ENCODE measurements around the gene NRM. TPM values are rescaled to one million over a fixed set of nuclear protein-coding genes. Genes with fewer than 3 reads are reported as not detected.

The NRM gene
- total RNA-seq, 1 donor from 2014 or later, result 35.5 TPM

DNA sequence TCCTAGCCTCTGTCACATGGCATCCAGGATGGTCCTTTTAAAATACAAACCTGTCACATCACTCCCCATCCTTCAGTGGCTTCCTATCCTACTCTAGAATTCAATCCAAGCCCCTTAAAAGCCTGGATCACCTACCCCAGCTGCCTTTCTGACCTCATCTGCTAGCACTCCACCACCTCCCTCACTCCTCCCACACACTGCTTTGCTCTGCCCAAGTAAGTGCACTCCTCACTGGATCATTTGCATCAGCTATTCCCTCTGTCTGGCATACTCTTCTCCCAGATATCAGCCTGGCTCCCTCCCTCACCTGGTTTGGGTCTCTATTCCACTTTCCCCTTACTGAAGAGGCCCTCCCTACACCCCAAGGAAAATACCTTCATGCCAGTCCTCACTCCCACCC, 33.3 kb downstream of the NRM start:
- Mint-ChIP-seq H3K27ac (no peak overlapping the region), H3K4me3 (ENCODE audit: low read depth) (no peak overlapping the region), H3K27me3 (no peaks in the 10 kb centered on the region), H3K9me3 (ENCODE audit: low read depth) (no peaks in the 10 kb centered on the region), H3K4me1 (ENCODE audit: low read depth) (no peaks in the 10 kb centered on the region), H3K36me3 (ENCODE audit: insufficient read depth) (peaks cover 24% of the 10 kb centered on the region)
- no peak for DNase-seq (ENCODE audit: low spot score, unreplicated experiment)
- TF ChIP-seq, protein P1, sequence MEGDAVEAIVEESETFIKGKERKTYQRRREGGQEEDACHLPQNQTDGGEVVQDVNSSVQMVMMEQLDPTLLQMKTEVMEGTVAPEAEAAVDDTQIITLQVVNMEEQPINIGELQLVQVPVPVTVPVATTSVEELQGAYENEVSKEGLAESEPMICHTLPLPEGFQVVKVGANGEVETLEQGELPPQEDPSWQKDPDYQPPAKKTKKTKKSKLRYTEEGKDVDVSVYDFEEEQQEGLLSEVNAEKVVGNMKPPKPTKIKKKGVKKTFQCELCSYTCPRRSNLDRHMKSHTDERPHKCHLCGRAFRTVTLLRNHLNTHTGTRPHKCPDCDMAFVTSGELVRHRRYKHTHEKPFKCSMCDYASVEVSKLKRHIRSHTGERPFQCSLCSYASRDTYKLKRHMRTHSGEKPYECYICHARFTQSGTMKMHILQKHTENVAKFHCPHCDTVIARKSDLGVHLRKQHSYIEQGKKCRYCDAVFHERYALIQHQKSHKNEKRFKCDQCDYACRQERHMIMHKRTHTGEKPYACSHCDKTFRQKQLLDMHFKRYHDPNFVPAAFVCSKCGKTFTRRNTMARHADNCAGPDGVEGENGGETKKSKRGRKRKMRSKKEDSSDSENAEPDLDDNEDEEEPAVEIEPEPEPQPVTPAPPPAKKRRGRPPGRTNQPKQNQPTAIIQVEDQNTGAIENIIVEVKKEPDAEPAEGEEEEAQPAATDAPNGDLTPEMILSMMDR (IDR thresholded peaks at IDR 0.05; ENCODE audit: unreplicated experiment), result no peak

DNA sequence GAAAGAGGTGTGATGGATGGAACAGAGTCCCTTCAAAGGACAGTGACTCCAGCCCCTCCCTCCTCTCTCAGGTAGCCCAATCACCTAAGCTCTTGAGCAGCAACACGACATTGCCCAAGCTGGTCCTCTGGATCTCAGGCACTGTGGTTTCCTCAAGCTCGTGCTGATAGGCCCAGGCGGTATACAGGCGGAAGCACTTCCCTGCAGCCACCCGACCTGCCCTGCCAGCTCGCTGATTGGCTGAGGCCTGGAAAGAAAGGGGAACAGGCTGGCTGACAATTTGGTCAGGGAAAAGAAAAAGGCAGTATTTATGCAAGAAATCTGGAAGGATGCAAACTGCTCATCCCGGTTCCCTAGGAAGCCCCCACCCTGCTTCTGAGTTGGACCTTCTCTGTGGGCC, 34.3 kb downstream of the NRM start:
- H3K4me3 Mint-ChIP-seq (ENCODE audit: low read depth), result no peak overlapping the region
- H3K4me1 Mint-ChIP-seq (ENCODE audit: low read depth), result no peaks in the 10 kb centered on the region
- DNase-seq (ENCODE audit: low spot score, unreplicated experiment), result no peak
- H3K27ac Mint-ChIP-seq, result no peak overlapping the region
- TF ChIP-seq, protein P1 (IDR thresholded peaks at IDR 0.05; ENCODE audit: unreplicated experiment), result no peak
- H3K9me3 Mint-ChIP-seq (ENCODE audit: low read depth), result no peaks in the 10 kb centered on the region
- no peaks in the 10 kb centered on the region for H3K27me3 Mint-ChIP-seq
- H3K36me3 Mint-ChIP-seq (ENCODE audit: insufficient read depth), result peaks cover 22% of the 10 kb centered on the region

DNA sequence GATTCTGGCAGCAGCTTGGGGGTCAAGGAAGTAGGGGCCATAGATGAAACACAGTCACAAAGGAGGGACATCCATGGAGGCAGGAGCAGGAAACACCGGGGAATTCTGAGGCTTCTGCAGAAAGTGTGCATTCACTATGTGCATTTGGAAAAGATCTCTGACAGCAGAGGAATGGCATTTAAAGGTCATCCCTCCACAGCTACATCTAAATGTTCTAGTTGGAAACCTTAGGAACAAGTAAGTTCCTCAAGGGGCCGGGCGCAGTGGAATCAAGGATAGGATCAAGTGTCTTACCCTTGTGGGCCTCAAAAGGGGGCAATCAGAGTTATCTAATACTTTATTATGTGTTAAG, 35.1 kb downstream of the NRM start:
- Mint-ChIP-seq H3K27me3 (no peaks in the 10 kb centered on the region), H3K4me1 (ENCODE audit: low read depth) (no peaks in the 10 kb centered on the region), H3K27ac (no peak overlapping the region), H3K36me3 (ENCODE audit: insufficient read depth) (peaks cover 24% of the 10 kb centered on the region), H3K9me3 (ENCODE audit: low read depth) (no peaks in the 10 kb centered on the region), H3K4me3 (ENCODE audit: low read depth) (no peak overlapping the region)
- DNase-seq (ENCODE audit: low spot score, unreplicated experiment), result no peak
- TF ChIP-seq, protein P1 (IDR thresholded peaks at IDR 0.05; ENCODE audit: unreplicated experiment), result no peak

DNA sequence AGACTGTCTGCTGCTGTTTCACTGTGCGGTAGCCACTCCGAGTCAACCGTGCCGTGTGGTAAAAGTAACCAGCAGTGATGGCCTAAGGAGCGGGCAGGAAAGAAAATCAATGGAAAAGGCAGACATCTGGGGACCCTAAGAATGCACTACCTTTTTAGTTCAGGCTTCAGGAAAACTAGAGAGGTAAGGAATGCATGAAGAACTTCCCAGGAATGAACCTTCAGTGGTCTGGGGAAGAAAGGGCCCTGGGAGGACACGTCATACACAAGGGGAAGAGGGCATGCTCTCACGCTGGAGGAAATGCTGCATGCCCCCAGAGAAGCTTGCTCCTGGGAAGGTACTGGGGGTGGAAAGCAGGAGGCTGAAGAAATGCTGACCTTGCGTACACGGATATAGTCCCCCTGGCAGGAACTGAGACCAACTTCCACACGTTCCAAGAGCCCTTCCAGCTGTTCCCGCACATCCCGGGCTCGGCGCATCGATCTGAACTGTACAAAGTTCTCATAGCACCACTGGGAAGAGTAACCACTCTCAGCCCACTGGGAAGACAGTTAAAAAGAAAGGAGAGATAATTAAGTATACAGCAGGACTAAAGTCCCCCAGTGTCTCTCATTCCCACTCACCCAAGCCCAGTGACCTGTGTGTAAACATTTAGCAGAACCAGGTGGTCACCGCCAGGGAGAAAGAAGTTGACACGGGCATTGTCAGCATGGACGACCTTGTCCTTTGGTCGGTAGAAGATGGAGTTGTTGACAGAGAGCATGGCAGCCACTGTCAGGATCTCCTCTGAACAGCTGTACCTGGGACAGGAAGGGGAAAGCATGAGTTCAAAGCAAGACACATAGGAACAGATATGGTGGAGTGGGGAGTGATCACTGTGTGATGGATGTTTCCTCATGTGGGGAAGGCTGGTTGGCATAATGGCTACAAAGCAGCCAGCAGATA, 35.7 kb downstream of the NRM start:
- TF ChIP-seq, protein P1 (IDR thresholded peaks at IDR 0.05; ENCODE audit: unreplicated experiment), result no peak
- Mint-ChIP-seq H3K36me3 (ENCODE audit: insufficient read depth) (peaks cover 24% of the 10 kb centered on the region), H3K27me3 (no peaks in the 10 kb centered on the region), H3K9me3 (ENCODE audit: low read depth) (no peaks in the 10 kb centered on the region), H3K27ac (no peak overlapping the region), H3K4me1 (ENCODE audit: low read depth) (no peaks in the 10 kb centered on the region), H3K4me3 (ENCODE audit: low read depth) (no peak overlapping the region)
- DNase-seq (ENCODE audit: low spot score, unreplicated experiment), result no peak

DNA sequence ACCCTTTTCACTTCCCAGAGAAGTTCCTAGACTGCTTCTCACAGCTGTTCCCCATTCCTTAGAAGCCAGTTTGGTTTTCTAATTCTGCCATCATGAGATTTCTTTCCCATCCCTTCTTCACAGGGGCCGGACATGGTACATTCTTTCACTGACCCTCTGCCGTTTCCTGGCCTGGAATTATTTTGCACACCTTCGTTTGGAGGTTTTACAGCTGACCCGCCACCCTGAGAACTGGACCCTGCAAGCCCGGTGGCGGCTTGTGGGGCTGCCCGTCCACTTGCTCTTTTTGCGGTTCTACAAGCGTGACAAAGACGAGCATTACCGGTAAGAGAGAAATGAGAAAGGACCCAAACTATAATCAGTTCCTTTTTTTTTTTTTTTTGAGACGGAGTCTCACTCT, 39.6 kb downstream of the NRM start:
- Mint-ChIP-seq H3K27ac (peak overlapping the region; percentile 62), H3K4me3 (ENCODE audit: low read depth) (no peak overlapping the region), H3K27me3 (no peaks in the 10 kb centered on the region), H3K36me3 (ENCODE audit: insufficient read depth) (peaks cover 14% of the 10 kb centered on the region), H3K4me1 (ENCODE audit: low read depth) (peaks cover 11% of the 10 kb centered on the region), H3K9me3 (ENCODE audit: low read depth) (no peaks in the 10 kb centered on the region)
- TF ChIP-seq, protein P1 (IDR thresholded peaks at IDR 0.05; ENCODE audit: unreplicated experiment), result no peak
- no peak for DNase-seq (ENCODE audit: low spot score, unreplicated experiment)

Measured in progenitor cell of endocrine pancreas (in vitro differentiated cells).